Measurements from ENCODE around the gene ZC3H6.
"Not testable (repeated sequence)": the region's sequence is repeated elsewhere in the genome, so short reads cannot be mapped to it uniquely, and the experiment has no call there.

Gene ZC3H6

GRCh38 chr2:112272669-112273068 lies 2.7 kb upstream of the ZC3H6 start:
- H3K4me3 ChIP-seq: no peak overlapping the region
- no peak overlapping the region for H3K9ac ChIP-seq (ENCODE audit: insufficient read length)
- no peaks in the 10 kb centered on the region for H3K36me3 ChIP-seq (ENCODE audit: insufficient read depth, low read length)
- H3K27ac ChIP-seq: no peak overlapping the region
- H3K9me3 ChIP-seq (ENCODE audit: low read depth, low read length): no peaks in the 10 kb centered on the region
- TF ChIP-seq FOXP2 (optimal IDR thresholded peaks at IDR 0.05; ENCODE audit: control extremely low read depth, extremely low read length, insufficient read depth): no peak
- TF ChIP-seq POLR2AphosphoS5 (IDR thresholded peaks at IDR 0.05; ENCODE audit: borderline replicate concordance, low read depth, low read length): no peak
- TF ChIP-seq EZH2 (IDR thresholded peaks at IDR 0.05): no peak
- DNase-seq (ENCODE audit: low read depth, low spot score): no peak

DNA sequence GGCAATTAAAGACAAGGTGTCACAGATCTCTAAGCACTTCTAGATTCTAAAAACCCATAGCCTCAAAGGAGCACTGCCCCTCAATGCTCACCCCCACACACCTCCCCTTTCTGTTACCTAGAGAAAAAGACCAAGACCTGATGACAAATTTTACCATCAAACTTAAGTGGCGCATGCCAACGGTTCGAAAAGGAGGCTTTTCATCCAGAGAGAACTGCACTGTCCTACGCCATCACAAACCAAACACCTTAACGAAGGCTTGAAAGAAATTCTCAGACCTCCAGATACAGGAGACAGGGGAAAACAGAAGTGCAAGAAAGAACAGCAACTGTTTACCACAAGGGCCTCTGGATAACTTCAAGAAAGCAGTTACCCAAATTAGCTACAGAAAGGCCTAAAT lies 2.0 kb upstream of the ZC3H6 start:
- no peak overlapping the region for H3K9ac ChIP-seq (ENCODE audit: insufficient read length)
- DNase-seq (ENCODE audit: low read depth, low spot score): no peak

GRCh38 chr2:112275887-112276773 lies 733 bp downstream of the ZC3H6 start:
- Histone ChIP-seq H3K9ac (ENCODE audit: insufficient read length) (peak overlapping the region; percentile 96), H3K9me3 (ENCODE audit: low read depth, low read length) (no peaks in the 10 kb centered on the region), H3K36me3 (ENCODE audit: insufficient read depth, low read length) (no peaks in the 10 kb centered on the region), H3K27ac (peak overlapping the region; percentile 93), H3K4me3 (peak overlapping the region; percentile 88)
- DNase-seq (ENCODE audit: low read depth, low spot score): no peak
- TF ChIP-seq POLR2AphosphoS5 (IDR thresholded peaks at IDR 0.05; ENCODE audit: borderline replicate concordance, low read depth, low read length) (peak; percentile 79), FOXP2 (optimal IDR thresholded peaks at IDR 0.05; ENCODE audit: control extremely low read depth, extremely low read length, insufficient read depth) (no peak)

More for the DNA sequence above, 2.0 kb upstream of the ZC3H6 start:
- Histone ChIP-seq H3K27ac (no peak overlapping the region), H3K9me3 (ENCODE audit: low read depth, low read length) (no peaks in the 10 kb centered on the region), H3K36me3 (ENCODE audit: insufficient read depth, low read length) (no peaks in the 10 kb centered on the region), H3K4me3 (no peak overlapping the region)
- no peak for TF ChIP-seq EZH2 (IDR thresholded peaks at IDR 0.05)
- no peak for TF ChIP-seq FOXP2 (optimal IDR thresholded peaks at IDR 0.05; ENCODE audit: control extremely low read depth, extremely low read length, insufficient read depth)
- TF ChIP-seq POLR2AphosphoS5 (IDR thresholded peaks at IDR 0.05; ENCODE audit: borderline replicate concordance, low read depth, low read length): no peak

DNA sequence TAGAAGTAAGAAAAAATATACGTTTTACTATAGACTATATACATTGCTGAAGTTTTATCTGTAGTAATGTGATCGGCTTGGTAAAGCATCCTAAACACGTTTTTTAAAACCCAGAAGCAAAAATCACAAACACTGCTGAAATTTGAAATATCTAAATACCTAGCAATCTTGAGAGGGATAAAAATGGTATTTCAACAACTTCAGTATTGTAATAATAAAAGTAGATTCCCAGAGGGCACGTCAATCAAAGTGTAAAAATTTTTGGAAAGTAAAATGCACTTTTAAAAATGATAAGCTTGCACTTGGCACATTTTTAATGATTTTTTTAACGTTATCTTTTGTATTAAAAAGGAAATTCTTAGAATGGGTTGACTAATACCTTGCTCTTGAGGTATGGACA lies 1.6 kb downstream of the ZC3H6 start:
- H3K4me3 ChIP-seq: peak overlapping the region; percentile 88
- H3K27ac ChIP-seq: no peak overlapping the region

GRCh38 chr2:112277596-112278220 lies 2.3 kb downstream of the ZC3H6 start:
- Histone ChIP-seq H3K27ac (no peak overlapping the region), H3K36me3 (ENCODE audit: insufficient read depth, low read length) (no peaks in the 10 kb centered on the region), H3K9me3 (ENCODE audit: low read depth, low read length) (no peaks in the 10 kb centered on the region), H3K4me3 (peak overlapping the region; percentile 88; the same call in 1 of the 2 replicates), H3K9ac (ENCODE audit: insufficient read length) (no peak overlapping the region)
- TF ChIP-seq EZH2 (IDR thresholded peaks at IDR 0.05) (no peak), POLR2AphosphoS5 (IDR thresholded peaks at IDR 0.05; ENCODE audit: borderline replicate concordance, low read depth, low read length) (no peak), FOXP2 (optimal IDR thresholded peaks at IDR 0.05; ENCODE audit: control extremely low read depth, extremely low read length, insufficient read depth) (no peak)
- DNase-seq (ENCODE audit: low read depth, low spot score): no peak

More for the DNA sequence above, 1.6 kb downstream of the ZC3H6 start:
- Histone ChIP-seq H3K36me3 (ENCODE audit: insufficient read depth, low read length) (no peaks in the 10 kb centered on the region), H3K9ac (ENCODE audit: insufficient read length) (peak overlapping the region; percentile 96), H3K9me3 (ENCODE audit: low read depth, low read length) (no peaks in the 10 kb centered on the region)
- DNase-seq (ENCODE audit: low read depth, low spot score): no peak
- no peak for TF ChIP-seq FOXP2 (optimal IDR thresholded peaks at IDR 0.05; ENCODE audit: control extremely low read depth, extremely low read length, insufficient read depth)
- no peak for TF ChIP-seq EZH2 (IDR thresholded peaks at IDR 0.05)
- TF ChIP-seq POLR2AphosphoS5 (IDR thresholded peaks at IDR 0.05; ENCODE audit: borderline replicate concordance, low read depth, low read length): no peak

DNA sequence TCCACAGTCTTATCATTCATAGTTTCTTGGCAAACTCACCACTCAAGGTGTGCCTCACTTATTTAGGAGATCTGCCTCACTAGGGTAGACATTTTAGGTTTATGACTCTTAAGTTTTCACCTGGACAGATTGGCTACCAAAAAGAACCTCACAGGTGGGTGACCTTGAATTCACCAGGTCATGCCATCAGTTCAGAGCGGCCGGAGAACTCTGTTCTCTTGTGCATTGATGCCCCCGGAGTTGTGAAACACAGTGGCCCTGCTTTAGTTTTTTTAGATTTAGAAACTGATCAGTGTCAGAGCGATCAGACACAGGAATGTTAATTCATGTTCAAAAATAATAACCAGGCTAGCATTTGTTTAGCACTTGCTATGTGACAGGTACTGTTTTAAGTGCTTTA lies 6.7 kb downstream of the ZC3H6 start:
- not testable (repeated sequence) for DNase-seq (ENCODE audit: low read depth, low spot score); H3K9ac ChIP-seq (ENCODE audit: insufficient read length); H3K9me3 ChIP-seq (ENCODE audit: low read depth, low read length); H3K27ac ChIP-seq; H3K36me3 ChIP-seq (ENCODE audit: insufficient read depth, low read length); H3K4me3 ChIP-seq

- not testable (repeated sequence) for H3K36me3 ChIP-seq (ENCODE audit: insufficient read depth, low read length); H3K9ac ChIP-seq (ENCODE audit: insufficient read length); H3K9me3 ChIP-seq (ENCODE audit: low read depth, low read length); DNase-seq (ENCODE audit: low read depth, low spot score); H3K27ac ChIP-seq; H3K4me3 ChIP-seq
Observed at GRCh38 chr2:112283535-112283934, 8.1 kb downstream of the ZC3H6 start.

- no peak for DNase-seq (ENCODE audit: low read depth, low spot score)
- TF ChIP-seq POLR2AphosphoS5 (IDR thresholded peaks at IDR 0.05; ENCODE audit: borderline replicate concordance, low read depth, low read length) (no peak), FOXP2 (optimal IDR thresholded peaks at IDR 0.05; ENCODE audit: control extremely low read depth, extremely low read length, insufficient read depth) (no peak), EZH2 (IDR thresholded peaks at IDR 0.05) (no peak)
- no peak overlapping the region for H3K4me3 ChIP-seq
- no peaks in the 10 kb centered on the region for H3K9me3 ChIP-seq (ENCODE audit: low read depth, low read length)
- H3K27ac ChIP-seq: no peak overlapping the region
- no peaks in the 10 kb centered on the region for H3K36me3 ChIP-seq (ENCODE audit: insufficient read depth, low read length)
- H3K9ac ChIP-seq (ENCODE audit: insufficient read length): no peak overlapping the region
Observed at GRCh38 chr2:112290088-112290487, 14.7 kb downstream of the ZC3H6 start.

DNA sequence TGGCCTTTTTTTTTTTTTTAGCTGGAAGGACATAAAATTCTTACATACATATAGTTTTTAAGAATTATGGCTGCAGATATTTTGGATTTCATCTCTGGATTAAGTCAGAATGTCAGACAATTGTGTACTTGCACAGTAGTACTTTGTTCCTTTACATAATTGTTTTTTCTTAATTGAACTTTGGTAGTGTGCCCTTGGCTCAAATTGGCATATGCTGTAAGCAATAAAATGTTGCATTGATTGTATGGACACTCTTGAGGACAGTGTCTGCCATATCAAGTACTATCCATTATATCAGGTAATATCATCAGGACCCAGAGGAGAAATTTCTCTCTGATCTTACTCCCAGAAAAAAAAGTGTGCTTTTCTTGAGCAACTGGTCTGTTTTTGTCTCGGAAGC lies 15.3 kb downstream of the ZC3H6 start:
- Histone ChIP-seq H3K9me3 (ENCODE audit: low read depth, low read length) (no peaks in the 10 kb centered on the region), H3K4me3 (no peak overlapping the region), H3K27ac (no peak overlapping the region), H3K36me3 (ENCODE audit: insufficient read depth, low read length) (no peaks in the 10 kb centered on the region), H3K9ac (ENCODE audit: insufficient read length) (no peak overlapping the region)
- TF ChIP-seq POLR2AphosphoS5 (IDR thresholded peaks at IDR 0.05; ENCODE audit: borderline replicate concordance, low read depth, low read length) (no peak), EZH2 (IDR thresholded peaks at IDR 0.05) (no peak), FOXP2 (optimal IDR thresholded peaks at IDR 0.05; ENCODE audit: control extremely low read depth, extremely low read length, insufficient read depth) (no peak)
- DNase-seq (ENCODE audit: low read depth, low spot score): no peak
